K562 (cell line): Measurements from ENCODE around the gene FADS1. TPM values are rescaled to one million over a fixed set of nuclear protein-coding genes. Genes with fewer than 3 reads are reported as not detected.

ENCODE experiments used
- AFF1 ChIP-seq, 2 experiments: fragments of 450-650 bp; IDR thresholded peaks; 2 replicates each; pipeline ENCODE4 v1.6.1; 2018; ENCODE audit warnings: mild to moderate bottlenecking in 2 of 2, low read depth in 1 of 2; ENCODE audit not compliant: partially characterized antibody in 2 of 2
- DMBX1 ChIP-seq: fragments of 250-450 bp; sonication (Bioruptor Pico); IDR thresholded peaks from 2 replicates; pipeline ENCODE4 v1.8.0; 2022; ENCODE audit warnings: inconsistent platforms, mild to moderate bottlenecking, moderate library complexity, borderline replicate concordance
- EHMT2 ChIP-seq: fragments of 450-650 bp; IDR thresholded peaks from 2 replicates; pipeline ENCODE4 v1.6.1; 2018; ENCODE audit warnings: antibody characterized with exemption
- ELF4 ChIP-seq: fragments of 450-650 bp; formaldehyde crosslinking; IDR thresholded peaks from 2 replicates; pipeline ENCODE4 v1.4.0; 2022; ENCODE audit warnings: missing genetic modification characterization
- ERF ChIP-seq: fragments of 450-650 bp; formaldehyde crosslinking; IDR thresholded peaks from 2 replicates; pipeline ENCODE4 v1.4.0; 2020; ENCODE audit warnings: mild to moderate bottlenecking, mixed read lengths
- FOXA1 ChIP-seq: fragments of 450-650 bp; IDR thresholded peaks from 2 replicates; pipeline ENCODE4 v1.6.1; 2016; ENCODE audit warnings: mild to moderate bottlenecking, borderline replicate concordance
- FOXK1 ChIP-seq: sonication (generic); formaldehyde crosslinking; IDR thresholded peaks from 2 replicates; pipeline ENCODE4 v1.8.0; 2022; ENCODE audit warnings: missing genetic modification reagents, mild to moderate bottlenecking, borderline replicate concordance
- KAT7 ChIP-seq: sonication (generic); formaldehyde crosslinking; IDR thresholded peaks from 2 replicates; pipeline ENCODE4 v1.8.0; 2022; ENCODE audit warnings: missing genetic modification reagents, mild to moderate bottlenecking, borderline replicate concordance
- KDM5B ChIP-seq: fragments of 200-600 bp; sonication (generic); IDR thresholded peaks from 2 replicates; pipeline ENCODE4 v1.6.1; 2012; ENCODE audit warnings: low read depth, mild to moderate bottlenecking, moderate library complexity, low read length, control low read depth, inconsistent platforms; ENCODE audit not compliant: insufficient replicate concordance
- MAFF ChIP-seq: IDR thresholded peaks from 2 replicates; pipeline ENCODE4 v1.6.1; 2012; ENCODE audit warnings: low read length, improper control_type of control experiment
- MED1 ChIP-seq: sonication (generic); formaldehyde crosslinking; IDR thresholded peaks from 2 replicates; pipeline ENCODE4 v1.8.1; 2023; ENCODE audit warnings: missing genetic modification reagents, borderline replicate concordance
- SIRT6 ChIP-seq: IDR thresholded peaks from one replicate; pipeline ENCODE4 v1.6.1; 2012; ENCODE audit warnings: low read depth, mild to moderate bottlenecking, control low read depth, inconsistent platforms, low read length, moderate library complexity
- SMAD4 ChIP-seq: fragments of 250-450 bp; sonication (Bioruptor Pico); conservative IDR thresholded peaks from 2 replicates; pipeline ENCODE4 v1.8.0; 2021; ENCODE audit warnings: inconsistent platforms, mild to moderate bottlenecking, moderate library complexity
- SMARCA4 ChIP-seq: fragments of 450-650 bp; IDR thresholded peaks from 2 replicates; pipeline ENCODE4 v1.6.1; 2016
- SMARCE1 ChIP-seq: fragments of 450-650 bp; IDR thresholded peaks from 2 replicates; pipeline ENCODE4 v1.7.1; 2016; ENCODE audit warnings: mild to moderate bottlenecking
- STAT5B ChIP-seq: fragments of 250-450 bp; sonication (Bioruptor Pico); IDR thresholded peaks from 2 replicates; pipeline ENCODE4 v1.8.0; 2021; ENCODE audit warnings: mild to moderate bottlenecking, inconsistent platforms
- ZNF23 ChIP-seq: fragments of 250-450 bp; sonication (Bioruptor Pico); IDR thresholded peaks from 2 replicates; pipeline ENCODE4 v1.4.0; 2020; ENCODE audit warnings: mild to moderate bottlenecking
- polyA plus RNA-seq, 8 experiments: library from polyadenylated mRNA; depleted of rRNA in 4 of 8; stranded (reverse) in 5 of 8; unstranded in 3 of 8; fragments of >200 nt; fragmentation: Nextera tagmentation in 2 of 8; fragmentation: Illumina TruSeq in 1 of 8; extraction: Ambion mirVana in 2 of 8; extraction: Trizol in 1 of 8; gene quantifications; 2 replicates each; pipeline versions ENCODE4 v1.2.1 to v1.2.3, GENCODE V29; 2011 to 2014; ENCODE audit warnings: inconsistent platforms in 1 of 8, missing spikeins in 1 of 8
- total RNA-seq, 7 experiments: library from RNA; depleted of rRNA in 6 of 7; stranded (reverse); fragments of >200 nt in 6 of 7; fragmentation: Illumina TruSeq in 2 of 7; extraction: Trizol in 2 of 7; gene quantifications; 2 replicates each; pipeline versions ENCODE4 v1.2.1 to v1.2.3, GENCODE V29; 2011 to 2021; ENCODE audit warnings: low replicate concordance in 1 of 7
- TF ChIP-seq, protein P1 (sequence below): IDR thresholded peaks from 2 replicates; pipeline ENCODE4 v1.6.1; 2014; ENCODE audit warnings: antibody characterized with exemption
- TF ChIP-seq, protein P2 (sequence below): conservative IDR thresholded peaks from 2 replicates; pipeline ENCODE4 v1.6.1; 2011; ENCODE audit warnings: low read depth, mild to moderate bottlenecking, low read length; ENCODE audit not compliant: control insufficient read depth
- TF ChIP-seq, protein P3 (sequence below): sonication (generic); formaldehyde crosslinking; IDR thresholded peaks from 2 replicates; pipeline ENCODE4 v1.8.0; 2022; ENCODE audit warnings: missing genetic modification reagents, mild to moderate bottlenecking, borderline replicate concordance

Gene FADS1
- total and polyA plus RNA-seq, 9 of the 15 experiments (the other 6 are each of a cell fraction or from before 2014, with no cell fraction given), result 110 to 864 (median 364) TPM

- TF ChIP-seq, protein P1, sequence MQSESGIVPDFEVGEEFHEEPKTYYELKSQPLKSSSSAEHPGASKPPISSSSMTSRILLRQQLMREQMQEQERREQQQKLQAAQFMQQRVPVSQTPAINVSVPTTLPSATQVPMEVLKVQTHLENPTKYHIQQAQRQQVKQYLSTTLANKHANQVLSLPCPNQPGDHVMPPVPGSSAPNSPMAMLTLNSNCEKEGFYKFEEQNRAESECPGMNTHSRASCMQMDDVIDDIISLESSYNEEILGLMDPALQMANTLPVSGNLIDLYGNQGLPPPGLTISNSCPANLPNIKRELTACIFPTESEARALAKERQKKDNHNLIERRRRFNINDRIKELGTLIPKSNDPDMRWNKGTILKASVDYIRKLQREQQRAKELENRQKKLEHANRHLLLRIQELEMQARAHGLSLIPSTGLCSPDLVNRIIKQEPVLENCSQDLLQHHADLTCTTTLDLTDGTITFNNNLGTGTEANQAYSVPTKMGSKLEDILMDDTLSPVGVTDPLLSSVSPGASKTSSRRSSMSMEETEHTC, result no peak
- TF ChIP-seq SIRT6 (no peak), KAT7 (CRISPR knock-in tag) (no peak), EHMT2 (no peak), SMARCA4 (no peak), AFF1 (IDR thresholded peaks at IDR 0.05; ENCODE audit: low read depth in 1 of 2, partially characterized antibody in 2 of 2) (no peak), FOXA1 (no peak), KDM5B (peak; percentile 43), STAT5B (CRISPR knock-in tag) (no peak), MAFF (no peak), DMBX1 (CRISPR knock-in tag) (0 out of 2 replicates have a peak, but pooled peaks have one; percentile 9), ERF (CRISPR knock-in tag) (0 out of 2 replicates have a peak, but pooled peaks have one; percentile 56), SMAD4 (CRISPR knock-in tag) (no peak), ZNF23 (no peak), SMARCE1 (no peak), ELF4 (no peak), MED1 (CRISPR knock-in tag) (no peak), FOXK1 (CRISPR knock-in tag) (no peak)
- TF ChIP-seq, protein P2, sequence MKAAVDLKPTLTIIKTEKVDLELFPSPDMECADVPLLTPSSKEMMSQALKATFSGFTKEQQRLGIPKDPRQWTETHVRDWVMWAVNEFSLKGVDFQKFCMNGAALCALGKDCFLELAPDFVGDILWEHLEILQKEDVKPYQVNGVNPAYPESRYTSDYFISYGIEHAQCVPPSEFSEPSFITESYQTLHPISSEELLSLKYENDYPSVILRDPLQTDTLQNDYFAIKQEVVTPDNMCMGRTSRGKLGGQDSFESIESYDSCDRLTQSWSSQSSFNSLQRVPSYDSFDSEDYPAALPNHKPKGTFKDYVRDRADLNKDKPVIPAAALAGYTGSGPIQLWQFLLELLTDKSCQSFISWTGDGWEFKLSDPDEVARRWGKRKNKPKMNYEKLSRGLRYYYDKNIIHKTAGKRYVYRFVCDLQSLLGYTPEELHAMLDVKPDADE, result no peak
- TF ChIP-seq, protein P3, sequence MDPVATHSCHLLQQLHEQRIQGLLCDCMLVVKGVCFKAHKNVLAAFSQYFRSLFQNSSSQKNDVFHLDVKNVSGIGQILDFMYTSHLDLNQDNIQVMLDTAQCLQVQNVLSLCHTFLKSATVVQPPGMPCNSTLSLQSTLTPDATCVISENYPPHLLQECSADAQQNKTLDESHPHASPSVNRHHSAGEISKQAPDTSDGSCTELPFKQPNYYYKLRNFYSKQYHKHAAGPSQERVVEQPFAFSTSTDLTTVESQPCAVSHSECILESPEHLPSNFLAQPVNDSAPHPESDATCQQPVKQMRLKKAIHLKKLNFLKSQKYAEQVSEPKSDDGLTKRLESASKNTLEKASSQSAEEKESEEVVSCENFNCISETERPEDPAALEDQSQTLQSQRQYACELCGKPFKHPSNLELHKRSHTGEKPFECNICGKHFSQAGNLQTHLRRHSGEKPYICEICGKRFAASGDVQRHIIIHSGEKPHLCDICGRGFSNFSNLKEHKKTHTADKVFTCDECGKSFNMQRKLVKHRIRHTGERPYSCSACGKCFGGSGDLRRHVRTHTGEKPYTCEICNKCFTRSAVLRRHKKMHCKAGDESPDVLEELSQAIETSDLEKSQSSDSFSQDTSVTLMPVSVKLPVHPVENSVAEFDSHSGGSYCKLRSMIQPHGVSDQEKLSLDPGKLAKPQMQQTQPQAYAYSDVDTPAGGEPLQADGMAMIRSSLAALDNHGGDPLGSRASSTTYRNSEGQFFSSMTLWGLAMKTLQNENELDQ (CRISPR knock-in tag), result no peak
These were observed 17.0 kb downstream of the FADS1 start (continued) for GRCh38 chr11:61799665-61800284.
